Stimulated activated CD8-positive, alpha-beta memory T cell treated with anti-CD3 and anti-CD28 coated beads, Interleukin-7, amount 100 ng/mL, for 48 hours (primary cell): ENCODE results near the gene ITPRID1.
"Not testable (repeated sequence)": the region's sequence is repeated elsewhere in the genome, so short reads cannot be mapped to it uniquely, and the experiment has no call there.

Experiments
- DNase-seq, 2 donors: peaks; one replicate each; pipeline ENCODE4 v3.0.0-alpha.2; 2020; ENCODE audit warnings: low read depth in 1 of 2; ENCODE audit errors: extremely low read depth in 1 of 2

The ITPRID1 gene

GRCh38 chr7:31513790-31514189, at the start of gene ITPRID1:
Gene ITPRID1 (plus strand): TSS chr7:31514090. CDS start chr7:31553025, 38,935 bp downstream.
- no peak for DNase-seq

GRCh38 chr7:31464601-31465000, 49.3 kb upstream of the ITPRID1 start:
- DNase-seq: no peak

- no peak for DNase-seq
Observed at GRCh38 chr7:31465285-31465684, 48.6 kb upstream of the ITPRID1 start.

- no peak for DNase-seq
Observed at GRCh38 chr7:31466036-31466435, 47.9 kb upstream of the ITPRID1 start.

- not testable (repeated sequence) for DNase-seq
Observed at GRCh38 chr7:31470883-31471282, 43.0 kb upstream of the ITPRID1 start.

- no peak for DNase-seq
Observed at GRCh38 chr7:31475368-31475767, 38.5 kb upstream of the ITPRID1 start.

- DNase-seq: no peak
Observed at GRCh38 chr7:31476073-31476745, 37.7 kb upstream of the ITPRID1 start.

GRCh38 chr7:31476941-31477677, 36.8 kb upstream of the ITPRID1 start:
- DNase-seq: no peak

- no peak for DNase-seq
Observed at GRCh38 chr7:31478018-31478417, 35.9 kb upstream of the ITPRID1 start.

GRCh38 chr7:31478721-31479120, 35.2 kb upstream of the ITPRID1 start:
- DNase-seq: no peak

GRCh38 chr7:31487071-31487470, 26.8 kb upstream of the ITPRID1 start:
- DNase-seq: no peak

GRCh38 chr7:31487476-31487875, 26.4 kb upstream of the ITPRID1 start:
- no peak for DNase-seq

GRCh38 chr7:31488562-31489203, 25.2 kb upstream of the ITPRID1 start:
- DNase-seq: peak; percentile 3

GRCh38 chr7:31490796-31491314, 23.0 kb upstream of the ITPRID1 start:
- no peak for DNase-seq

GRCh38 chr7:31492086-31492485, 21.8 kb upstream of the ITPRID1 start:
- DNase-seq: no peak

- no peak for DNase-seq
Observed at GRCh38 chr7:31493714-31494181, 20.1 kb upstream of the ITPRID1 start.

- DNase-seq: no peak
Observed at GRCh38 chr7:31494421-31494820, 19.5 kb upstream of the ITPRID1 start.

- DNase-seq: no peak
Observed at GRCh38 chr7:31495653-31496052, 18.2 kb upstream of the ITPRID1 start.

- no peak for DNase-seq
Observed at GRCh38 chr7:31497516-31497915, 16.4 kb upstream of the ITPRID1 start.

- DNase-seq: no peak
Observed at GRCh38 chr7:31500656-31501055, 13.2 kb upstream of the ITPRID1 start.

- no peak for DNase-seq
Observed at GRCh38 chr7:31508823-31509222, 5.1 kb upstream of the ITPRID1 start.

GRCh38 chr7:31512166-31512565, 1.7 kb upstream of the ITPRID1 start:
- DNase-seq: no peak
